ENCODE results near the gene CFAP251. TPM values are rescaled to one million over a fixed set of nuclear protein-coding genes. Genes with fewer than 3 reads are reported as not detected.

The CFAP251 gene
- total RNA-seq, 4 donors from 2014 or later = 0.66 to 1.9 (median 0.87) TPM

- H3K9me3 ChIP-seq = no peaks in the 10 kb centered on the region
- H3K4me1 ChIP-seq = no peaks in the 10 kb centered on the region
- no peaks in the 10 kb centered on the region for H3K36me3 ChIP-seq
- DNase-seq (ENCODE audit: extremely low spot score) = no peak
- no peak overlapping the region for H3K27ac ChIP-seq (replicated peaks in 1 of 4)
- no peaks in the 10 kb centered on the region for H3K27me3 ChIP-seq
- no peak overlapping the region for H3K4me3 ChIP-seq
- TF ChIP-seq POLR2A (IDR thresholded peaks at IDR 0.05; ENCODE audit: low read depth) (no peak), EP300 (IDR thresholded peaks at IDR 0.05) (no peak), POLR2AphosphoS5 (IDR thresholded peaks at IDR 0.05) (no peak), CTCF (IDR thresholded peaks at IDR 0.05) (no peak)
- 68% methylated on average over 10 of the region's 11 CpGs for WGBS
- intact Hi-C loops (cut with DNase I) = no loop called here
Measured at GRCh38 chr12:121980191-121980891, 61.9 kb downstream of the CFAP251 start.

DNA sequence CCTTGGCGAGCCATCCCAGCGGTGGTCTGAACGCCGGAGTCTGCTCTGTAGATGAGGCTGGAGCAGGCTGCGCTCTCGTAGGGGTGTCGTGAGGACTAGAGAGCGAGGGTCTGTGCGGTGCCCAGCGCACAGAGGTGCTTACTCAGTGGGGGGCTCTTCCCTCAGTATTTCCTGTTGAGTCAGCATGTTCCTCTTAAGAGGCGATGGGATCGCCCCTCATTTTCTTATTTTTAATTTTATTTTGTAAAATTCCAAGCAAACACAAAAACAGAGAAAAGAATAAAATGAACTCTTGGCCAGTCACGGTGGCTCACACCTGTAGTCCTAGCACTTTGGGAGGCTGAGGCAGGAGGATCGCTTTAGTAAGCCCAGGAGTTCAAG is 62.5 kb downstream of the CFAP251 start:
- no peaks in the 10 kb centered on the region for H3K9me3 ChIP-seq

DNA sequence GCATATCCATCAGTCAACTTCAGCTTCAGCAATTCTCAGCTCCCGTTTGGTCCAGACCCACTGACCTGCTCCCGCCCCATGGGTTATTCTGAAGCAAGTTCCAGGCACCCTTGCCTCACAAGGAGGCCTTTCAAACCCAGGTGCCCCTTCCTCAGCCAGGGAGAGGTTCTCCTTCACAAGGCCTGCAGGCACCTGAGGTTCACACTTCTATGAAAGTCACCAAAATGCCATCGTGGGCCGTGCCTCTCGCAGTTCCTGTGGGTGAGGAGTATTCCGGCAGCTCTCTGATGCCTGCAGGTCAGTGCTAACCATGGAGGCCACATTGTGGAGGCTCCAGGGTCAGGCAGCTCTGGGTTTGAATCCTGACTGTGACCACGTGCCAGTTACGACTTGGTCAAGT is 63.1 kb downstream of the CFAP251 start:
- intact Hi-C loops (cut with DNase I) = no loop called here
- Histone ChIP-seq H3K9me3 (no peaks in the 10 kb centered on the region), H3K36me3 (no peaks in the 10 kb centered on the region), H3K27me3 (no peaks in the 10 kb centered on the region), H3K27ac (replicated peaks in 1 of 4) (no peak overlapping the region), H3K4me3 (no peak overlapping the region), H3K4me1 (no peaks in the 10 kb centered on the region)
- TF ChIP-seq CTCF (IDR thresholded peaks at IDR 0.05) = no peak
- TF ChIP-seq POLR2A (IDR thresholded peaks at IDR 0.05; ENCODE audit: low read depth) = no peak
- no peak for TF ChIP-seq EP300 (IDR thresholded peaks at IDR 0.05)
- TF ChIP-seq POLR2AphosphoS5 (IDR thresholded peaks at IDR 0.05) = no peak
- DNase-seq (ENCODE audit: extremely low spot score) = no peak
- 82% methylated on average over 8 of the region's 8 CpGs for WGBS

More for the DNA sequence above, 62.5 kb downstream of the CFAP251 start:
- no peak overlapping the region for H3K4me3 ChIP-seq
- intact Hi-C loops (cut with DNase I) = no loop called here
- H3K36me3 ChIP-seq = no peaks in the 10 kb centered on the region
- no peaks in the 10 kb centered on the region for H3K27me3 ChIP-seq
- no peaks in the 10 kb centered on the region for H3K4me1 ChIP-seq
- DNase-seq (ENCODE audit: extremely low spot score) = no peak
- WGBS = 85% methylated on average over 14 of the region's 14 CpGs
- no peak overlapping the region for H3K27ac ChIP-seq (replicated peaks in 1 of 4)
- TF ChIP-seq POLR2A (IDR thresholded peaks at IDR 0.05; ENCODE audit: low read depth) (no peak), EP300 (IDR thresholded peaks at IDR 0.05) (no peak), POLR2AphosphoS5 (IDR thresholded peaks at IDR 0.05) (no peak)

DNA sequence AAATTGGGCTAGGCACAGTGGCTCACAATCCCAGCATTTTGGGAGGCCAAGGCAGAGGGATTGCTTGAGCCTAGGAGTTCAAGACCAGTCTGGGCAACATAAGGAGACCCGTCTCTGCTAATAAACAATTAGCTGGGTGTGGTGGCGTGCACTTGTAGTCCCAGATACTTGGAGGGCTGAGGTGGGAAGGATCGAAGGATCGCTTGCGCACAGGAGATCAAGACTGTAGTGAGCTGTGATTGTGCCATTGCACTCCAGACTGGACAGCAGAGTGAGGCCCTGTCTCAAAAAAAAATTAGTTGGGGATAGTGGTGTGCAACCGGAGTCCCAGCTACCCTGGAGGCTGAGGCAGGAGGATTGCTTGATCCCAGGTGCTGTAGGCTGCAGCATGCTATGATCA is 64.6 kb downstream of the CFAP251 start:
- intact Hi-C loops (cut with DNase I) = no loop called here
- Histone ChIP-seq H3K4me1 (no peaks in the 10 kb centered on the region), H3K9me3 (no peaks in the 10 kb centered on the region), H3K27ac (replicated peaks in 1 of 4) (no peak overlapping the region), H3K36me3 (no peaks in the 10 kb centered on the region), H3K4me3 (no peak overlapping the region), H3K27me3 (no peaks in the 10 kb centered on the region)
- WGBS = 91% methylated on average over 6 of the region's 6 CpGs
- no peak for DNase-seq (ENCODE audit: extremely low spot score)
- TF ChIP-seq EP300 (IDR thresholded peaks at IDR 0.05) = no peak

- 68% methylated on average over 13 of the region's 13 CpGs for WGBS
- Histone ChIP-seq H3K27me3 (no peaks in the 10 kb centered on the region), H3K27ac (replicated peaks in 1 of 4) (no peak overlapping the region), H3K36me3 (no peaks in the 10 kb centered on the region), H3K4me1 (no peaks in the 10 kb centered on the region), H3K9me3 (no peaks in the 10 kb centered on the region), H3K4me3 (no peak overlapping the region)
- intact Hi-C loops (cut with DNase I) = no loop called here
- TF ChIP-seq EP300 (IDR thresholded peaks at IDR 0.05) (no peak), POLR2AphosphoS5 (IDR thresholded peaks at IDR 0.05) (no peak), CTCF (IDR thresholded peaks at IDR 0.05) (no peak), POLR2A (IDR thresholded peaks at IDR 0.05; ENCODE audit: low read depth) (no peak)
- no peak for DNase-seq (ENCODE audit: extremely low spot score)
Measured at GRCh38 chr12:121983536-121984210, 65.3 kb downstream of the CFAP251 start.
